Fibroblast of skin of right quadriceps (primary cell): ENCODE measurements around the gene ARTN.
A peak's percentile ranks its signal among the peaks of the same experiment; 100 is the strongest.

ENCODE experiments used
- DNase-seq: peaks from one replicate; pipeline ENCODE4 v3.0.0-alpha.2; 2013

The ARTN gene

DNA sequence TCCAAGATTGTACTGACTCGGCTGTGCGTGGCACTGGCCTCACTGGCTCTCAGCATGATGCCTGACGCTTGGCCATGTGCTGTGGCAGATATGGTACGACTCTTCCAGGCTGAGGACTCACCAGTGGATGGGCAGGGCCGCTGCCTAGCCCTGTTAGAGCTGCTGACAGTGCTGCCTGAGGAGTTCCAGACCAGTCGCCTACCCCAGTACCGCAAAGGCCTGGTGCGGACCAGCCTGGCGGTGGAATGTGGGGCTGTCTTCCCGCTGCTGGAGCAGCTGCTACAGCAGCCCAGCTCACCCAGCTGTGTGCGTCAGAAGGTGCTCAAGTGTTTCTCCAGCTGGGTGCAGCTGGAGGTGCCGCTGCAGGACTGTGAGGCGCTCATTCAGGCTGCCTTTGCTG, 16.1 kb downstream of the ARTN start:
- no peak for DNase-seq

DNA sequence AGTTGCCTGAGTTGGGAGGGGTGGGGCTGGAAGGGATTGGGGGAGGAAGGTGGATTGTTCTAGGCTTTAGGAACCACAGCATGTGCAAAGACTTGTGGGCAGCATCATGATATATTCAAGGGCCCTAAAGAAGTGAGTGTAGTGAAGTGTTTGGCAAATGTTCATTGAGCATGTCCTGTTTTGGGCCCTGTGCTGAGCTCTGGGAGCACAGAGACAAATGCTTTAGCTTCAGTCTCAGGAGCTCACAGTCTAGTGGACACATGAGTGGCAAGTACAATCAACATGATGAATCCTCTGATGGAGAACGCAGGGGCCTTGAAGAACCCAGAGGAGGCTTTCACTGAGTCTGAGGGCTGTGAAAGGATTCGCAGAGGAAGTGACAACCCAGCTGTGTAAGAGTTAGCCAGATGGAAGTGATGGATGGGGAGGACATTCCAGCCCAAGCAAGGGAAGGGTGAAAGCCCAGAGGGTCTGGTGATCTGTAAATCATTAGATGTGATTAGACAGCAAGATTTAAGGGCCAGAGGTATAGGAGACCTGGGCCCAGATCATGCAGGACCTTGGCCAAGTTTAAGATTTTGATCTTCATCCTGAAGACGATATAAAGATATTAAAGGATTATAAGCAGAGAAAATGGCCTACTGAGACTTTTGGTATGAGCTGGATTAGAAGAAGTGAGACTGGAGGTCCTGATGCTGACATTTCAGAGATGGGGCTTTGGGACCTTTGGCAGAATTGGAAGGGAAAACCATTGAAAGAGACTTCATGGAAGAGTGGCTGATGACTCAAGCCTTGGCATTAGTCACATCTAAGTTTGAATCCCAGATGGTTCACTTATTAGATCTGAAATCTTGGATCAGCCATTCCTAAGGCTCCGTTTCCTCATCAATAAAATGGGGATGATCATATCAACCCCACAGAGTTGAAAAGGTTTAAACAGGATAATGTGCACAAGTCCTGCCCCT, 17.7 kb downstream of the ARTN start:
- no peak for DNase-seq

DNA sequence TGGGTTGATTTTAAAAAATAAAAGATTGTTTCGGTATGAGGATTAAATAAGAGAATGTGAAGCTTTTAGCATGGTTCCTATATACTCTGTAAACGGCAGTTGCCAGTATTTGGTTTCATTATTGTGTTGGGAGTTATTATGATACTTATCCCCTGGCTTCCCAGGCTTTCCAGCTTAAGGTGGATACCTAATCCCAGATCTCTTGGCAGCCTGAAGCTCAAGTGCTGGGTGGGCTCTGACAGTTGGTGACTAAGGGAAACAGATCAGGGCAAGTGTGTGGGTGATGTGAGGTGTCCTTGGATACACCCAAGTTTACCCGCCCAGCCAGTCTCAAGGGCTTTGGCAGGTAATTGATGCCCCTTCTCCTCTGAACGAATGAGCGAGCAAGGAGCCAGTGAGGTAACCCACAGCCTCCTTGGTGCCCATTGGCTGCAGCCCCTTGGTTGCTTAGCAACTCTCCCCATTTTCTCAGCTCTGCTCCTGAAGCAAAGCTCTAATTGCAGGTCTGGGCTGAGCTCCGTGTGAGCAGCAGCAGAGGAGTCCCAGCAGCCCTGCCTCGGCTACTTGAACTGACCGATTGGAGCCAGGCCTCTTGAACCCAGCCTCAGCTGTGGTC, 19.2 kb downstream of the ARTN start:
- no peak for DNase-seq

DNA sequence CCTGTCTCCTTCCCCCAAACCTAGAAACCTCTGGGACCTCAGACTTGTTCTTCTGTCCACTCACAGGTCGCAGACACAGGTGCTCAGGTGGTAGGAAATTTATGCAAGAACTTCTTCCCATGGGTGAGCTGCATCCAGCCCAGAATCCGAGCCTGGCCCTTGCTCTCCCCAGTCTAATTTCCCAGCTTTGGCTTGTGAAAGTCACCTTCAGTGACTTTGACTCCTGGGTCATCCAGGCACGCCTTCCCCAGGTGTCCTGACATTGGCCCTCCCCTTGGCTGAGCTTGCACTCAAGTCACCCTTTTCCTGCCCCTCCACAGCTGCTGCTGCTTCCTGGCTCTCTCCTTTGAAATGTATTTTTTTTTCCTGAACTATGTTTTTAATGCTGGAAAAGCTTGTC, 19.8 kb downstream of the ARTN start:
- no peak for DNase-seq

DNA sequence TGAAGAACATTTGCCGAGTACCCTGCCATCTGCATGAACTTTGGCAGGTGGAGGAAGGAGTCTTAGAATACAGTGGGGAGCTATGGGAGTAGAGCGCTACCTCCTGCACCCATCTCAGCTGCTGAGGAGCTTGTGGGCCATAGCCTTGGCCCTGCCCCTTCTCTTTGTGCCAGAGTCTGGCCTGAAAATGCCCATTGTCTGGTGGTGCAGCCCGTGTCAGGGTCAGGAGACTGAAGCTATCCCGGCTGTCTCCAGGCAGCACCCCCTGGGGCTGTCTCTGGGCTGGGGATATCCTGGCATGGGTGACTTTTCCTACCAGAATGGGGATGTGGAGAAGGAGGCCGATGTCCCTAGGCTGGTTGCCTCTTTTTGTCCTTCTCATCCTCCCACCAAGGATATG, 20.4 kb downstream of the ARTN start:
- no peak for DNase-seq

DNA sequence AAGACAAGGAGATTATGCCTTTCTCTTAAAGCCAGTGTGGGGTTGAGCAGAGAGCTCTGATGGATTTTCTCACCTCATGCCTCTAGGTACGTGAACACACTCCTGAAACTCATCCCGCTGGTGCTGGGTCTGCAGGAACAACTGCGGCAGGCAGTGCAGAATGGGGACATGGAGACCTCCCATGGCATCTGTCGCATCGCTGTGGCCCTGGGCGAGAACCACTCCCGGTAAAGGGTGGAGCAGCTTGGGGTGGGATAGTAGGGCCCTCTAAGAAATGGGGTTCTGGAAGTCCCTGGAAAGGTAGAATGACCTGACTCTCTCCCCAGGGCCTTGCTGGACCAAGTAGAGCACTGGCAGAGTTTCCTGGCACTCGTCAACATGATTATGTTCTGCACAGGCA, 22.6 kb downstream of the ARTN start:
- no peak for DNase-seq

DNA sequence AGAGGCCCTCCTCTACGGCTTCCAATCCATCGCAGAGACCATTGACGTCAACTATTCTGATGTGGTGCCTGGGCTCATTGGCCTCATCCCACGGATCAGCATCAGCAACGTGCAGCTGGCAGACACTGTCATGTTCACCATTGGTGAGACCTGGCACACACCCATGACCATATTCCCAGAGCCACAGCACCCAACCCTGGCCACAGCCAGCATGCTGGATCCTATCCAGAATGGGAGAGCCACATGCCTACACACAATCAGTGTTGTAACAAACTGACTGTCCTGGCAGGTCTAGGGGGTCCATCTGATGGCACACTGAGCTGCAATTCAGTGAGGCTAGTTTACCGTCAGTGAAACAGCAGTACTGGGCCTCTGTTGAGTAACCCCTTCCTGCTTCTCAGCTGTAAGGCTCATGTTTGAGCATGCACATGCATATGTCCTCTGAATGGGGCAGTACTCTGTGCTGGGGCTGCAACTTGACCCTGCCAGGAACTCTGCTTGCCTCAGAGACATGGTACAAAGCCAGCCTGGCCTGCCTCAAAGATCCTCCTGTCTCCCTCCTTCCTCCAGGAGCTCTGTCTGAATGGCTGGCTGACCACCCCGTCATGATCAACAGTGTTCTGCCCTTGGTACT, 23.9 kb downstream of the ARTN start:
- DNase-seq: no peak

DNA sequence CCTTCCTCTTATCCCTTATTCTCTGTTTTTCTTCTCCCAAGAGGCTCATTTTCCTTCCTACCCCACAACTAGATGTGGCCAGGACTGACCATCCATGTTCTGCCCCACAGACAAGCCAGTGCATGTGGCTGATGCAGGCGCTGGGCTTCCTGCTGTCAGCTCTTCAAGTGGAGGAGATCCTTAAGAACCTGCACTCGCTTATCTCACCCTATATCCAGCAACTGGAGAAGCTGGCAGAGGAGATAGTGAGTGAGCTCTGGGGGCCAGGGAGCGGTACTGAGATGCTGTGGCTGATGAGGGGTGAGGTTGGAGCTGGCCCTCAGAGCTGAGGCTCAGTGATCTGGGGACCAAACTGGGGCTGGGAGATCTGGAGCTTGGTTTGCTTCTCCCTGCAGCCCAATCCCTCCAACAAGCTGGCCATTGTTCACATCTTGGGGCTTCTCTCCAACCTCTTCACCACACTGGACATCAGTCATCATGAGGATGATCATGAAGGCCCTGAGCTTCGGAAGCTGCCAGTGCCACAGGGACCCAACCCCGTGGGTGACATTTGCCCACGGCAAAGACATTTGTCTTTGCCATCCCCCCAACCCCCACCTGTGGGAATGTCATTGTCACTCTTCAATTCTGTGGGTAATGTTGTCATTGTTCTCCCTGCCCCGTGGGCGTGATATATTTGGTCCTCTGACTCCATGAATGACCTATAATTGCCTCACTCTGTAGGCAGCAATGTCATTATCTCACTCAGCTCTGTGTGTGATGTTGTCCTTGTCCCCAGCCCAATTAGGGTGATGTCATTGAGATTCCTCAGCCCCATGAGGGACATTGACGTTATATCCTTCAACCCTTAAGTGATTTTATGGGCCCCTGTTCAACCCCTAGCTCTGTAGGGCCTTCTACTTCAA, 25.0 kb downstream of the ARTN start:
- DNase-seq: no peak

DNA sequence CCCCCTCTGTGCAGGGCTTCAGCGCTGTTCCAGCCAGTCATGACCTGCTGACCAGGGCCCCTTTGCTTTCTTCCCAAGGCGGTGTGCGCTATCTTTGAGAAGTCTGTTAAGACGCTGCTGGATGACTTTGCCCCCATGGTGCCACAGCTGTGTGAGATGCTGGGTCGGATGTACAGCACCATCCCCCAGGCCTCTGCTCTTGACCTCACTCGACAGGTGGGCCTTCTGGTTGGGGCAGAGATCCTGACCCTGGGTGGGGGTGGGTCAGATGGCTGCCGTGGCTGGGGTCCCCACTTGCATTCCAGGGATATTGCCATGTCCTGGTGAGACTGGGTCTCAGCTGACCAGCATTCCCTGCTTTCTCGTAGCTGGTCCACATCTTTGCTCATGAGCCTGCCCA, 27.2 kb downstream of the ARTN start:
- no peak for DNase-seq

DNA sequence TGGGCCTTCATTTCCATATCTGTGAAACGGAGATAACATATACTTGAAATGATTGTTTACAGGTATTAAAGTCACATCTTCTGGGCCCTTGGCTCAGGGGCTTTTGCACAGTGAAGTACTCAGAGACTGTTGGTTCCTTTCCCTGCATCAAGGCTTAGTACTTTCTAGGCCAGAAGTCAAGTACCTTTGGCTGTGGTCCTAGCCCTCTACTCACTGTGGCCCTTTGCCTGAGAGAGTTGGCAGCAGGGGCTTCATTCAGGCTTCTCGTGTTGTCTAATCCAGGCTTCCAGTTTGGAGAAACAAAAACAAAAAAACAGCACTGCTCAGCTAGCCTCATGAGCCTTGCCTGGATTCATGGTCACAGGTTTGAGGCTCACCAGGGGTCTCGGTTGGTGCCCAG, 28.1 kb downstream of the ARTN start:
- no peak for DNase-seq

DNA sequence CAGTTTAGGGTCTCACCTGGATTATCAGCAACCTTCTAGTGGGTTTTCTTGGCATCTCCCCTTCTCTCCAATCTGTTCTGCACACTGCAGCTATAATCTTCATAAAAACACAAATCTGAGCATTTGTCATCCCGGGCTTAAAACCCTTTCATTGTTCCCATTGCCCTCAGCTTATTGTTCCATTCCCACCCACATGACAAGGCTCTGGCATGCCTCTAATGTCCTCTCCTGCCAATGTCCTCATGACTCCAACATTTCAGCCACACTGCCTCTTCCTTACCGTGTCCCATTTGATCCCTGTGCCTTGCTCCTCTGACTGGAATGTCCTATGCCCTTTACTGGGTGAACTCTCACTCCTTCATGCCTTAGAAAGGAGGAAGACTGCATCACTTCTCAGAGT, 28.7 kb downstream of the ARTN start:
- no peak for DNase-seq

DNA sequence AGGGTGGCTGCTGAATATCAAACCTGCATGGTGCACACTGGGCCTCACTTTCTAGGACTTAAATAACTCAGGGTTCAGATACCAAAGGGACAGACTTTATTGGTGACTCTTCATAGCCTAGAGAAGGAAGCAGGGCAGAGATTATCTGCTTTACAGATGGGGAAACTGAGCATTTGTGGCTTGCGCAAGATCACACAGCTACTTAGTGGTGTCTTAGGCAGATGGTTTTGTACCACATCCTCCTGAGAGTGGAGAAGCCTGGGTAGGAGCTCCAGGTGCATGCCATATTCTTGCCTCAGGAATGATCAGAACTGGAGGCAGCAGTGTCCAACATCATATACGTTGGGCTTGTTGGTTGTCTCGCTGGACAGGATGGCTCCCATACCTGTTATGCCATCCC, 29.4 kb downstream of the ARTN start:
- no peak for DNase-seq

DNA sequence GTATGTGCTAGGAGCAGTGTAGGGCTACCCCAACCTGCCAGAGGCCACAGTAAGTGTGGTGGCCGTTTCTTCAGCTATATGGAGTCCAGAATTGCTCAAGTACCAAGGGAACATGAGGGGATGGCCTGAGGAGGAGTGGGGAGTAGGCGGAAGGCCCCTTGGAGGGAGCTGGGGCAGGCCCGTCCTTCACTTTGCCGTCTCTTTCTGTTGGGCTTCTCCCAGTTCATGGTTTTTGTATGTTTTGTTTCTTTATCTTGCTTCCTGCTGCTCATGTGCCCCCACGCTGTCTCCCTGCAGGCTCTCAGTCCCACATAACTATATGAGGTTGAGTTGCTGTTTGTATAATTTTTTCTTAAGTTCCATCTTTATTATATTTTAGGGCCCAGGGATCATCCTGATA, 30.3 kb downstream of the ARTN start:
- no peak for DNase-seq

DNA sequence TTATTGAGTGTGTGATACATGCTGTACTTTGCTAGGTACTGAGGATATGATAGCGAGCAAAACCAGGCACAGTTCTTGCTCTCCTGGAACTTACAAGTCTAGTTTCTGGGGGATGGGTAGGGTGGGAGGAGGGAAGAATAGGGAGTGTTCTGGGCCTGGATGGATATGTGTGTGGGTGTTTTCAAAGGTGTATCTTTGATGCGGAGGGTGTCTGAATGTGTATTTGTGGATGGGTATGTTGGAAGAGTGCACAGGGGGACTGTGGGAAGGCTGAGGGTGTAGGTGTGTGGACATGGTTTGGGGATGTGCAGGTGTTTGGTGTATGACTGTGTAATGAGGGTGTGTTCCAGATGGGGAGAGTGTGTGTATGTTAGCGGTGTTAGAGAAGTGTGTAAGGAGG, 31.7 kb downstream of the ARTN start:
- no peak for DNase-seq

DNA sequence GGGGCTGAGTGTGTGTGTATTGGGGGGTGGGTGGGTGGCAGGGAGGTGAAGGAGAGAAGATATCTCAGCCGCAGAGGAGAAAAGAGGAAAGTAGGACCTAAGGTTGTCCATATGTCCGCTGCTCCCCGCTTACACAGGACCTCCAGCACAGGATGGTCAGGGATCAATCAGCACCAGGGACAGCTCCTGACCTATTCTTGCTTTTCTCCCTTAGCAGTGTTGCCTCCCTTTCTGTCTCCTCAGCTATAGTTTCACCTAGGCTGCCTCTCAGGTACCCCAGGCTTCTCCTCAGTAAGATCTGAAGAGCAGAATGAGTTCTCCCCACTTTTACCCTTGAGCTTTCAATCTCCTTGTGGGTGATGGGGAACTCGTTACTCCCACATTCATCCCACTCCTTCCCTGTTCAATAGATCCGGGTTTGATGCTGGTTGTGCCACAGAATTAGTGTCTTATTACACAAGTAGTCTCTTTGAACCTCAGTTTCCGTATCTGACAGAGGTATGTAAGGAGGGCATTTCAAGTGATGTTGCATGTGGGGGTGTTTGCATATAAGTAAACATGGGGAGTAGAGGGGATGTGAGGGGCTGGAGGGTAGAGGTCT, 34.8 kb downstream of the ARTN start:
- DNase-seq: no peak

DNA sequence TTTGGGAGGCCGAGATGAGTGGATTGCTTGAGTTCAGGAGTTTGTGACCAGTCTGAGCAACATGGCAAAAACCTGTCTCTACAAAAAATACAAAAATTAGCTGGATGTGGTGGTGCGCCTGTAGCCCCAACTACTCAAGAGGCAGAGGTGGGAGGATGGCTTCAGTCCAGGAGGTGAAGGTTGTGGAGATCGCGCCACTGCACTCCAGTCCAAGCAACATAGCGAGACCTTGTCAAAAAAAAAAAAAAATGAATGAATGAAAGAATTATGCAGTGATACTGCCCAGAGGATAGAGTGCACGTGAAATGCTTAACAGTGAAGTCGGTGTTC, 35.8 kb downstream of the ARTN start:
- DNase-seq: no peak

DNA sequence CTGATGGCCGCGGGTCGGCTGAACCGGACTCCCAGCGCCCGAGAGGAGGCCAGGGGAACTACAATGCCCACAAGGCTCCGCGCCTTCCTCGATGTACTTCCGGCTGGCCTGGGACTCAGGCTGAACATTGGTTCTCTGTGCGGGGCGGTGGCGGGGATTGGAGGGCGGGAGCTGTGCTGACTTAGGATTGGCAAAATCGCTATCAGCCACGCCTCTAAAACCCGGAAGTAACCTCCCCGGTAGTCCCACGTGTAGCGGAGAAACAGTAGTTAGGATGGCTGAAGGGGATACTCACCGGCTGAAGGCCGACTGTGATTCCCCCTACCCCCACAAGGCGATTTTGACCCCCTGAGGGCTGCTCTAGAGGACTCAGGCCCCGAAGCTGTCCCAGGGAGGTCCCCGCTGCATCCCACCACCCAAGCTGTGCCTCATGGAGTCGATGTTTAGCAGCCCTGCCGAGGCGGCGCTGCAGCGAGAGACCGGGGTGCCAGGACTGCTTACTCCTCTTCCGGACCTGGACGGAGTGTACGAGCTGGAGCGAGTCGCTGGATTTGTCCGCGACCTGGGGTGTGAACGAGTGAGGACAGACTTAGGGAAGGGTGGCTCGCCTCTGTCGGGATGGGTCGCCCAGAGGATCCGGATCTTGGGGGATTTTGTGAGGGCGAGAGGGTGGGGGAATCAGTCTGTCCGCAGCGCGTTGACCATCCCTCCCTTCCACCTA, 36.3 kb downstream of the ARTN start, which contains the start of gene DPH2:
TSS of gene DPH2 (plus strand) at position 265 of the 721 bp plus-strand sequence. CDS start at position 431, 166 bp downstream.
- DNase-seq: peak; percentile 95

DNA sequence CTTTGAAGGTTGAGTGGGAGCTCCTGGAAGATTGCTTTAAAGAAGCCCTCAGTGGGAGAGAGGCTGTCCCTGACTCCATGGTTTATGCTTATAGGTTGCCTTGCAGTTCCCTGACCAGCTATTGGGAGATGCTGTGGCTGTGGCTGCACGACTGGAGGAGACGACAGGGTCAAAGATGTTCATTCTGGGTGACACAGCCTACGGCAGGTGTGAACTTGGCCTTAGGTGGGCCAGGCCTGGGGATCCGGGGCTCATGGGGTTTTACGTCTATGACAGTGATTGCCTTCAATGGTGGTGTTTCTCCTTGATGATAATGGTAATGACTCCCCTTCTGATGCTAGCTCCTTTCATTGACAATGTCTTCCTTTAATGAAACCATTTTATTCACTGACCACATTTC, 36.9 kb downstream of the ARTN start:
- DNase-seq: no peak

DNA sequence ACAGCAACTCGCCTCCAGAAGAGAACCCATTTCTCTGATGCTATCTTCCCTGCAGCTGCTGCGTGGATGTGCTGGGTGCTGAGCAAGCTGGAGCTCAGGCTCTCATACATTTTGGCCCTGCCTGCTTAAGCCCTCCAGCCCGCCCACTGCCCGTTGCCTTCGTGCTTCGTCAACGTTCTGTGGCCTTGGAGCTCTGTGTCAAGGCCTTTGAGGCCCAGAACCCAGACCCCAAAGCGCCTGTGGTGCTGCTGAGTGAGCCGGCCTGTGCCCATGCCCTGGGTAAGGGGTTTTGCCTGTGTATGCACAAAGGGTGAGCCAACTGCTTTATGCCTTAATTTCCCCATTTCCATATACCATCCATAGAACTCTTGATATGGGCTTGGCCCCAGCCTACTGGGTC, 37.3 kb downstream of the ARTN start:
- no peak for DNase-seq

DNA sequence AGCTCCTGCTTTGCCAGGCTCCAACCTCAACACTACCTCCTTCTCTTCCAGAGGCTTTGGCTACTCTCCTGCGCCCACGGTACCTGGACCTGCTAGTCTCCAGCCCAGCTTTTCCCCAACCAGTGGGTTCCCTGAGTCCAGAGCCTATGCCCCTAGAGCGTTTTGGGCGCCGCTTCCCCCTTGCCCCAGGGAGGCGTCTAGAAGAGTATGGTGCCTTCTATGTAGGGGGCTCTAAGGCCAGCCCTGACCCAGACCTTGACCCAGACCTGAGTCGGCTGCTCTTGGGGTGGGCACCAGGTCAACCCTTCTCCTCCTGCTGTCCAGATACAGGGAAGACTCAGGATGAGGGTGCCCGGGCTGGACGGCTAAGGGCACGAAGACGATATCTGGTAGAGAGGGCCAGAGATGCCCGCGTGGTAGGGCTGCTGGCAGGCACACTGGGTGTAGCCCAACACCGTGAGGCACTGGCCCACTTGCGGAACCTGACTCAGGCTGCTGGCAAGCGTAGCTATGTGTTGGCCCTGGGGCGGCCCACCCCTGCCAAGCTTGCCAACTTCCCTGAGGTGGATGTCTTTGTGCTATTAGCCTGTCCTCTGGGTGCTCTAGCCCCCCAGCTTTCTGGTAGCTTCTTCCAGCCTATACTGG, 37.9 kb downstream of the ARTN start:
- no peak for DNase-seq

DNA sequence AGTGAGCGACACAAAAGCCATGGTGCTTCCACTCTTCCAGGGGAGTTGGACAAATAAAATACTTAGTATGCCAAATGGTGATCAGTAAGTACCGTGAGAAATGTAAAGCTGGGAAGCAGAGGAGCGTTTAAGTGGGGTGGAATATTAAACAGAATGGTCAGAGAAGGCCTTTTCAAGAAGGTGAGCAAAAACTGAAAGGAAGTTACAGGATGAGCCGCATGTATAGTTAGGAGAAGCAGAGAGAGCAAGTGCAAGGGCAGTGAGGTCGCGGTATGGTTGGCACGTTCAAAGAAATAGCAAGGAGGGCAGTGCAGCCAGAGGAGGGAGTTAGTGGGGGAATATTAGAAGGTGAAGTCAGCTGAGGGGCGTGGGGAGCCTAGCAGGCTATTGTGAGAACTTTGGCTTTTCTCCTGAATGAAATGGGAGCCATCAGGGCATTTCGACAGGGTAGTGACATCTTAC, 40.4 kb downstream of the ARTN start:
- no peak for DNase-seq
